Subcutaneous abdominal adipose tissue (tissue), 5 donors: ENCODE data around the gene ZNF566.

Experiments used
- H3K27ac ChIP-seq: one replicate; pipeline ENCODE4 v1.7.0; 2013; ENCODE audit warnings: low read depth, mild to moderate bottlenecking, inconsistent platforms, low read length, moderate library complexity
- H3K27me3 ChIP-seq, 5 donors: one replicate each; pipeline ENCODE4 v1.7.0; 2013; ENCODE audit warnings: low read length in 5 of 5, inconsistent platforms in 1 of 5; ENCODE audit not compliant: control insufficient read depth in 5 of 5, insufficient read depth in 4 of 5
- H3K36me3 ChIP-seq, 5 donors: one replicate each; pipeline ENCODE4 v1.7.0; 2013; ENCODE audit warnings: low read length in 5 of 5; ENCODE audit not compliant: control insufficient read depth in 5 of 5, insufficient read depth in 5 of 5
- H3K4me1 ChIP-seq, 5 donors: one replicate each; pipeline ENCODE4 v1.7.0; 2013; ENCODE audit warnings: low read length in 5 of 5, mild to moderate bottlenecking in 3 of 5, moderate library complexity in 1 of 5; ENCODE audit not compliant: control insufficient read depth in 5 of 5, insufficient read depth in 5 of 5
- H3K4me3 ChIP-seq, 5 donors: one replicate each; pipeline ENCODE4 v1.7.0; 2013; ENCODE audit warnings: low read length in 5 of 5, low read depth in 1 of 5
- H3K9ac ChIP-seq, 5 donors: one replicate each; pipeline ENCODE4 v1.7.0; 2013; ENCODE audit warnings: low read length in 5 of 5, mild to moderate bottlenecking in 4 of 5, moderate library complexity in 3 of 5
- H3K9me3 ChIP-seq, 5 donors: one replicate each; pipeline ENCODE4 v1.7.0; 2013; ENCODE audit warnings: low read length in 5 of 5; ENCODE audit not compliant: control insufficient read depth in 5 of 5
- donor health status: healthy.
- donor health status: healthy.
- donor health status: healthy.
- donor health status: healthy.
- donor health status: healthy.

ZNF566 gene

DNA sequence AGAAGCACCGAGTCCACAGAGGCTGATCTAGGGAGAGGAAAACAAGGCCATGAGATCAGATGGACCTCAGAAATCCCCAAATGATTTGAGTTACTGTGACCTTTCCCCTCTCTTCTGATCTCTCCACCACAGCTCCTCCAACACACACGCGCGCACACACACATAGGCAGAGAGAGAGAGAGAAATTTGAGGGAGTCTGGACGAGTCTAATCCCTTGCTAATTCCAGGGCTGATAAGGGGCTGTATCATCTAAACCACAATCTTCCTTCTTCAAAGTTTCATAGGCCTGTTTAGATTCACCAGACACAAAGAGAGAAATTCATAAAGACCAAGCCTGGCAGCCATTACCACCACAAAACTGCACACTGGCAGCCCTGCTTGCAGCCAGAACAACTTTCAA is 79.5 kb downstream of the ZNF566 start:
- peaks cover 32 to 48% (median 42%) of the 10 kb centered on the region in 5 donors for H3K36me3 ChIP-seq
- no peak overlapping the region for H3K27ac ChIP-seq

GRCh38 chr19:36408101-36408500 is 81.3 kb downstream of the ZNF566 start:
- peak overlapping the region in 2 of 5 donors; percentile 9 to 29 for H3K4me3 ChIP-seq
- no peak overlapping the region for H3K9ac ChIP-seq
- no peak overlapping the region for H3K27ac ChIP-seq
- no peaks in the 10 kb centered on the region for H3K27me3 ChIP-seq
- peaks cover 0 to 12% (median 0%) of the 10 kb centered on the region in 5 donors for H3K9me3 ChIP-seq
- H3K36me3 ChIP-seq, result peaks cover 43 to 63% (median 54%) of the 10 kb centered on the region in 5 donors
- H3K4me1 ChIP-seq, result peaks cover 0 to 5% (median 0%) of the 10 kb centered on the region in 5 donors

More for the DNA sequence above, 79.5 kb downstream of the ZNF566 start:
- no peak overlapping the region for H3K9ac ChIP-seq
- peaks cover 0 to 5% (median 0%) of the 10 kb centered on the region in 5 donors for H3K4me1 ChIP-seq
- H3K9me3 ChIP-seq, result peaks cover 0 to 14% (median 0%) of the 10 kb centered on the region in 5 donors
- no peaks in the 10 kb centered on the region for H3K27me3 ChIP-seq
- no peak overlapping the region for H3K4me3 ChIP-seq

GRCh38 chr19:36404498-36404897 is 84.9 kb downstream of the ZNF566 start:
- Histone ChIP-seq H3K4me3 (peak overlapping the region in 1 of 5 donors; percentile 9), H3K36me3 (peaks cover 56 to 78% (median 72%) of the 10 kb centered on the region in 5 donors), H3K4me1 (peaks cover 0 to under 1% (median 0%) of the 10 kb centered on the region in 5 donors), H3K9ac (no peak overlapping the region), H3K27me3 (no peaks in the 10 kb centered on the region), H3K9me3 (peaks cover 0 to 12% (median 6%) of the 10 kb centered on the region in 5 donors), H3K27ac (no peak overlapping the region)

- no peak overlapping the region for H3K9ac ChIP-seq
- peaks cover 5 to 12% (median 9%) of the 10 kb centered on the region in 5 donors for H3K9me3 ChIP-seq
- H3K27me3 ChIP-seq, result no peaks in the 10 kb centered on the region
- no peak overlapping the region for H3K27ac ChIP-seq
- H3K4me1 ChIP-seq, result no peaks in the 10 kb centered on the region
- H3K36me3 ChIP-seq, result peaks cover 40 to 67% (median 60%) of the 10 kb centered on the region in 5 donors
- H3K4me3 ChIP-seq, result peak overlapping the region in 1 of 5 donors; percentile 8
Measured at GRCh38 chr19:36401475-36401874, 87.9 kb downstream of the ZNF566 start.

DNA sequence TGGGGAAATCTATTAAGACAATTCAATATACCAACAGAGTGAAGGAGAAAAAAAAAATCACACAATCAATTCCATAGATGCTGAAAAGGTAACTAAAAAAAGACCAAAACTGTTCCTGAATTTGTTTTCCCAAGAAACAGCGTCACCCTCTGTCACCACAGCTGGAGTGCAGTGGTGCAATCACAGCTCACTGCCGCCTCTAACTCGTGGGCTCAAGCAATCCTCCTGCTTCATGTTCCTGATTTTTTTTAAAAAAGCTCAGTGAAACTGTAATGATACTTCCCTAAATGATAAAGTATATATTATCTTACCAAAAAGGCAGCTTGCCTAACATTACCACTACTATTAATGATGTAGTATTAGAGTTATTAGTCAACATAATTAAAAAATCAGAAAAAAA is 90.8 kb downstream of the ZNF566 start:
- Histone ChIP-seq H3K27me3 (no peaks in the 10 kb centered on the region), H3K9ac (no peak overlapping the region), H3K4me1 (no peaks in the 10 kb centered on the region), H3K4me3 (peak overlapping the region in 1 of 5 donors; percentile 15), H3K27ac (no peak overlapping the region), H3K36me3 (peaks cover 35 to 63% (median 51%) of the 10 kb centered on the region in 5 donors), H3K9me3 (peaks cover 22 to 35% (median 27%) of the 10 kb centered on the region in 5 donors)
